Measurements from ENCODE around the gene ASPSCR1.

The ASPSCR1 gene

DNA sequence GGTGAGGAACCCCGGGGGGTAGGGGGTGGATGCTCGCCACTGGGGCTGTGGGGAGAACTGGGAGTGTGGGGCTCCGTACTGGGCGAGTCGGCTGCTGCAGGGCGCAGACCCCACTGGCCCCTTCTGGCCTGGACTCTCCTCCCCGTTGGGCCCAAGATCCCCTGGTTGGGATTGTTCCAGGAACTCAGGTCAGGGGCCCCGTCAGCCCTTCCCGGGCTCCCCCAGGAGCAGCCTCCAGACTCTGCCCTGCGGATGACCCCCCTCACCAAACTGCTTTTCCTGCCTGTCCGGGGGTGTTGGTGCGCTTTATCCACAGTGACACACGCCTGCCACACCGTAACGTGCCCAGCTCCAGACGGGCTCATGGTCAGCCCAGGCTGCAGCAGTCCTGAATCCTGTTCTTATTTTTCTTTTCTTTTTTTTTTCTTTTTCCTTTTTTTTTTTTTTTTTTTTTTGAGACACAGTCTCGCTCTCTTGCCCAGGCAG, 24.2 kb downstream of the ASPSCR1 start:
- DNase-seq, result no peak

- no peak for DNase-seq
Measured at GRCh38 chr17:82003411-82004381, 26.3 kb downstream of the ASPSCR1 start.

- DNase-seq, result no peak
Measured at GRCh38 chr17:82004517-82005455, 27.4 kb downstream of the ASPSCR1 start.

GRCh38 chr17:82005701-82006348, 28.4 kb downstream of the ASPSCR1 start:
- DNase-seq, result no peak

- no peak for DNase-seq
Measured at GRCh38 chr17:82006468-82007227, 29.2 kb downstream of the ASPSCR1 start.

- DNase-seq, result no peak
Measured at GRCh38 chr17:82007228-82007494, 29.7 kb downstream of the ASPSCR1 start.

GRCh38 chr17:82007495-82008257, 30.2 kb downstream of the ASPSCR1 start:
- DNase-seq, result no peak

DNA sequence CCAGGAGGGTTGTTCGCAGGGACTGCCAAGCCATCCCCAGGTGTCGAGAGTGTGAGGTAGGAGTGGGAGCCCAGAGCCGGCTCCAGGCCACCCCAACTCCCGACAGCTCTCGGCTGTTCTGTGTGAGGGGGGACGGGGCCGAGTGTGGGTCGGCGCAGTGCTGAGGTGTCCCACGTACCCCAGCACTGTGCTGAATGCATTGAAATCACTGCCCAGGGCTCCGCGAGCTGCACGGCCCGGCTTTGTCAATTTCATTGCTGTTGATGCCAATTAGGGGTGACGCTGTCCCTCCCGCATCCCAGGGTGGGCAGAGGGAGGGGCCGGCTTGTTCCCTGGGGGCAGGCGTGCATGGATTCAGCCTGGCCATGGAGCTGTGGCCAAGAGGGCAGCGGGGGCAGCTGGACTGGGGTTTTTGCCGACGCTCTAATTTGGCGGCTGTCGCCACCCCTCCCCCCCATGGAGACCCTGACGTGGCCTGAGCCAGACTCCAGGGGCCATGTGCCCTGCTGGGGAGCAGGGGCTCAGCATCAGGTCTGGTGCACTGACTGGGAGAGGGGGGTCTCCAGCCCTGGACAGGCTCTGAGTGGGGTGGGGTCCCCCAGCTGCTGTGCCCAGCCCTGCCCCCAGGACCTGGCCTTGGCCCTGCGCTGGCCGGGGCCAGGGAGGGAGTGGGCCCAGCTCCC, 31.0 kb downstream of the ASPSCR1 start:
- DNase-seq, result no peak

GRCh38 chr17:82008941-82009405, 31.5 kb downstream of the ASPSCR1 start:
- DNase-seq, result no peak

GRCh38 chr17:82009413-82009812, 32.0 kb downstream of the ASPSCR1 start:
- no peak for DNase-seq

GRCh38 chr17:82010575-82011525, 33.4 kb downstream of the ASPSCR1 start:
- no peak for DNase-seq

GRCh38 chr17:82011617-82012187, 34.3 kb downstream of the ASPSCR1 start:
- no peak for DNase-seq

- DNase-seq, result no peak
Measured at GRCh38 chr17:82012261-82012639, 34.8 kb downstream of the ASPSCR1 start.

- no peak for DNase-seq
Measured at GRCh38 chr17:82012640-82013295, 35.3 kb downstream of the ASPSCR1 start.

GRCh38 chr17:82013341-82013740, 35.9 kb downstream of the ASPSCR1 start:
- DNase-seq, result no peak

DNA sequence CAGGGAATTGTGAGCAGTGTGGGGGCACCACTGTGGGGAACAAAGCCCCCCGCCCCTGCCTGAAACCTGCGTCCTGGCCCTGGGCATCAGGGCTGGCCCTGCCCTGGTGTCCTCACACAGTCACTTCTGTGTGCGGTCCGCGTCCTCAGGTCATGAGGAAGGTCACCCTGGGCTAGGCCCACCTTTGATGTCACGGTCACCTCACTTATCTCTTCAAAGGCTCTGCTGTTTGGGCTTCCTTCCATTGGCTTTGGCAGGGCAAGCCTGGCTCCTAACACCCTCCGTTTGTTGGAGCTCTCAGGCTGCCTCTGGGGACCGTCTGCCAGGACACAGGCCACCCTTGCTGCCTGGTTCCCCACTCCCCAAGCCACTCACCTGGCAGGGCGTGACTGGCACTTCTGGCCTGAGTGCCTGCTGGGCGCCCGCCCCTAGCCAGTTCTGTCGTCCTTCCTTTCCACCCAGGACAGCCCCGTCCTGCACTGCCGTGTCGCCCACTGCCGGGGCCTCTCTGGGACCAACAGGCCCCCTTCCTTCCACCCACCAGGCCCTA, 36.4 kb downstream of the ASPSCR1 start:
- no peak for DNase-seq

- DNase-seq, result no peak
Measured at GRCh38 chr17:82014432-82014831, 37.0 kb downstream of the ASPSCR1 start.

GRCh38 chr17:82014971-82015310, 37.5 kb downstream of the ASPSCR1 start:
- no peak for DNase-seq

Data from NCI-H1105 treated with DMSO at 0.1 percent for 48 hours (cell line).